Medulla oblongata (tissue), 1 donor: ENCODE measurements around the gene IFITM2.
"Not testable (repeated sequence)": the region's sequence is repeated elsewhere in the genome, so short reads cannot be mapped to it uniquely, and the experiment has no call there.

ENCODE experiments used
- DNase-seq: peaks from one replicate; pipeline ENCODE4 v3.0.0-alpha.2; 2015; ENCODE audit errors: extremely low spot score

IFITM2 gene

DNA sequence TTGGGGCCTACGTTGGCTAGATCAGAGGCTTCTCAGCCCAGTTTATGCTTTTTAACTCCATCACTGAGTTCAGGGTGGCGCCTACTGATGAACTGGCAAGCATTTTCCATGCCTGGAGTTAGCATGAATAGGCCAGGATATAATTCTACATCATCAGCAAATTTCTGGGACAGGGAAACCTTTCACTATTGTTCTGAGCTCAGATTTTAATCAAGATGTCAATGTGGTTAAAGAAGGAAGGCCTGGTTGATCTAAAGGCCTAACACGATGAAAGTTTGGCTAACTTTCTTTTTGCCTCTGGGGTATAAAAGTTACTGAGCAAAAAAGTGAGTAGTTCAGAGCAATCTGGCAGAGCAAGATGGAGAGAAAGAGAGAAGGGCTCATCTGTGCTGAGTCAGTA lies 34.7 kb downstream of the IFITM2 start:
- DNase-seq = peak; percentile 7

DNA sequence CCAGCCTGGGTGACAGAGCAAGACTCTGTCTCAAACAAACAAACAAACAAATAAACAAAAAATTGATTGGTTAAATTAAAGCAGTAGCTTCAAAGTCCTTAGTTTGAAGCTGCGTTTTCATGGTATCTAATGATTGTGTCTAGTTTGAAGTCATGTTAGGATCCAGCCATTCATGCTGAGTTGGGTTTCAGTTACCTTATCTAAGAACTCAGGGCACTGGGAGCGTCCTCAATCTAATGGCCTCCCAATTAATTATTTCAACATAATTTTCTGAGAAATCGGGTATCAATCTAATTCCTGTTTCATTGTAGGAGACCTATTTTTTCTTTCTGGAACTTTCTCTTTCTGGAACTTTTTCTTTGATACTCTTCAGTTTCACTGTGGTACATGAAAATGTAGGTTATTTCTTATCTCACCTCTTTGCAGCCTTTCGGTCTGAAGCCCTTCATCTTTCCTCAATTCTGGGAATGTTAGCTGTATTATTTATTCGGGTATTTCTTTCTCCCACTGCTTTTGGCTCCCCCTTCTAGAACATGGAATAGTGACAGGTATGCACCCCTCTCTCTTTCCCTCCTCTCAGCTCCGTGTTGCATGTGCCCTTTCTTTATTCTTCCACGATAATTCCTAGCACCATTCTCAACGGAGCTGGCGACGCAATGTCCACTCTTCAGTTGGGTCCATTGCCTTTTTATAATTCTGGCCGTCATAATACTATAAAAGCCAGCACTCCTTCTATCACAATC lies 37.4 kb downstream of the IFITM2 start:
- DNase-seq = no peak

DNA sequence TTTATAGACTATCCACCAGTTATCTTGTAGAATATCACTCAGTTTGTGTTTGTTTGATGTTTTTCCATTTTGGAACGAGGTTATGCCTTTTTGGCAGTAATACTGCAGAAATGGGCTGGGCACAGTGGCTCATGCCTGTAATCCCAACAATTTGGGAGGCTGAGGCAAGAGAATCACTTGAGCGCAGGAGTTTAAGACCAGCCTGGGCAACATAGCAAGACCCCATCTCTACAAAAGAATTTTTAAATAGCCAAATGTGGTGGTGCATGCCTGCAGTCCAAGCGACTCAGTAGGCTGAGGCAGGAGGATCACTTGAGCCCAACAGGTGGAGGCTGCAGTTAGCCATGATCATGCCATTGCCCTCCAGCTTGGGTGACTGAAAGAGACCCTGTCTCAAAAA lies 38.9 kb downstream of the IFITM2 start:
- DNase-seq = no peak

DNA sequence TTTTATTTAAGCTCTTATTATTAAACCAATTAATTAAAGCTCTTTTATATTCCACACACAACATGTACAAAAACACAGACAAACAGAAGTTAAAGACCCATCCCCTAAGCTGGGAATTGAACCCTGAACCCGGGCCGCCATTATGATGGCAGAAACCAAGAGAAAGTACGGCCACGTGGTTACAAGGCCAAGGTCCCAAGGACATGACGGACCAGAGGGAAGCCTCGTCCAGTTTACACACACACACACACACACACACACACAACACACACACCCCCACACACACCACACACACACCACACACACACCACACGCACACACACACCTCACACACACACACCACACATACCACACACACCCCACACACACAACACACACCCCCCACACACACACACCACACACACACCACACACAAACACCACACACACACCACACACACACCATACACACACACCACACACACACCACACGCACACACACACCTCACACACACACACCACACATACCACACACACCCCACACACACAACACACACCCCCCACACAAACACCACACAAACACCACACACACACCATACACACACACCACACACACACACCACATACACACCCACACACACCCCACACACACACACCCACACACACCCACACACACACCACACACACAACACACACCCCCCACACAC lies 41.8 kb downstream of the IFITM2 start:
- DNase-seq = not testable (repeated sequence)

DNA sequence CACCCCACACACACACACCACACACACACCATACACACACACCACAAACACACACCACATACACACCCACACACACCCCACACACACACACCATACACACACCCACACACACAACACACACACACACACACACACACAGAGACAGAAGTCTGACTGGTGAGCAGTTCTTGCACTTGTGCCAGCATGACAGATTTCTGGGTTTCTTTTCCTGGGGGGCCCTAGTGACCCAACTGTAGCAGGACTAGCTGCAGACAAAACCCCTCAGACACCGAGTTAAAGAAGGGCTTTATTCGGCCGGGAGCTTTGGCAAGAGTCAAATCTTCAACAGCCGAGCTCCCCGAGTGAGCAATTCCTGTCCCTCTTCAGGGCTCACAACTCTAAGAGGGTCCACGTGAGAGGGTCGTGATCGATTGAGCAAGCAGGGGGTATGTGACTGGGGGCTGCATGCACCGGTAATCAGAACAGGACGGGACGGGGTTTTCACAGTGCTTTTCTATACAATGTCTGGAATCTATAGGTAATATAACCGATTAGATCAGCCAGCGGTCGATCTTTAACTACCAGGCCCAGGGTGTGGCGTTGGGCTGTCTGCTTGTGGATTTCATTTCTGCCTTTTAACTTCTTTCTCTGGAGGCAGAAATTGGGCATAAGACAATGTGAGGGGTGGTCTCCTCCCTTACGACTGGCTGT lies 42.6 kb downstream of the IFITM2 start:
- DNase-seq = not testable (repeated sequence)

DNA sequence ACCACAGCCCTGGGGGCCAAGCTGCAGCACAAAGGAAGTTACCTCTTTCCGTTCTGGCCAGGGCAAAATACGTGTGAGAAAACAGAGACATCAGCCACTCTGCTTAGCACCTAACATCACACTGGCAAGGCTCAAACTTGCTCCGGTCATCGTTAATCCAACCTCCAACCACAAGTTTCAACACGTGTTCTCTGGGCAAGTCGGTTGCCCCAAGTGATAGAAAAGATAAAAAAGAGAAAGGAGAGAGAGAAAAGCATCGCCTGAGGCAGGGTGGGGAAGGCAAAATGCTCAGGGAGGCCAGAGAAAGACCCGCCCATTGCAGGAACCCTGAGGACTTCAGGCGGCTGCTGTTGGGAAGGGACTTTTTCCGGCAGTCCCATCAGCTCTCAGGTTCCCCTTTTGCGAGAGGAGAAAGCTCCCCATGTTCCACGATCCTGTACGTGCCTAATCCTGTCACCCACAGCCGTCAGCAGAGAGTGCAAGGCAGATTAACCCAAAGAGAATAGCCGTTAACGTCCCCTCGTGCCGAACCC lies 43.2 kb downstream of the IFITM2 start:
- DNase-seq = no peak

DNA sequence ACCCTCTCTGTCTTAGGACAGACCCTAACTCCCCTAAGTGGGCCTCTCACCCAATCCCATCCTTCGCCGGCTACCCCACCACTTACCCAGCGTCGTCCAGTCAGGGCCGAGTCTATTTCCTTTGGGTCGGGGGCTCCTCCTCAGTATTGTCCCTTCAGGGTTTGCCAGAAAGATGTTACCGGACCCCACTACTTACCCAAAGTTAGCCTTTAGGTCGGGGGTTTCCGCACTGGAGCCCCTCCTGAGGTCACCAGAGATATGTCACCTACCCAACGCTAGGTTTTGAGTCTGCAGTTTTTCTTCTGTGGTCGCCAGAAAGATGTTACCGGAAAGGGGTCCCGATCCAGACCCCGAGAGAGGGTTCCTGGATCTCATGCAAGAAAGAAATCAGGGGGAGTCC lies 43.8 kb downstream of the IFITM2 start:
- no peak for DNase-seq

DNA sequence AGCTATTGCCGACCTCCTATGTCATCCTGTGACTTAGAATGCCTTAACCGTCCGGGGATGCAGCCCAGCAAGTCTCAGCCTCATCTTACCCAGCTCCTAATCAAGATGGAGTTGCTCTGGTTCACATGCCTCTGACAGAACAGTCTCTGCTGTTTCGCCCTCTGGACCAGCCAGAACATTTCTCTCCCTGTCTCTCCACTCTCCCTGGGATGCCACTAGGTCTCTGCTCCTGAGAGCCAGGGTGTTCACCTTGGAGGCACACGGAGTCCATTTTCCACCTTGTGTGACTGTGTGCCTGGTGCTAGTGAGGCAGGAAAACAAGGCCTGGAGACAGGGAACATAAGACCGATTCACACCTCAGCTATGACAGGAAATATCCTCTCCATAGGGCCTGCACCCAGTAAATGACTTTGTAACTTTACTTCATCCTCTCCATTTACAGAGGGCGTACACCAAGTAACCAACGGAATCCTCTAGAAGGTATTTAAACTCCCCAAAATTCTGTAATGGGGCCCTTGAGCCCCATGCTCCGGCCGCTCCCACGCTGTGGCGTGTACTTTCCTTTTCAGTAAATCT lies 44.9 kb downstream of the IFITM2 start:
- DNase-seq = no peak

DNA sequence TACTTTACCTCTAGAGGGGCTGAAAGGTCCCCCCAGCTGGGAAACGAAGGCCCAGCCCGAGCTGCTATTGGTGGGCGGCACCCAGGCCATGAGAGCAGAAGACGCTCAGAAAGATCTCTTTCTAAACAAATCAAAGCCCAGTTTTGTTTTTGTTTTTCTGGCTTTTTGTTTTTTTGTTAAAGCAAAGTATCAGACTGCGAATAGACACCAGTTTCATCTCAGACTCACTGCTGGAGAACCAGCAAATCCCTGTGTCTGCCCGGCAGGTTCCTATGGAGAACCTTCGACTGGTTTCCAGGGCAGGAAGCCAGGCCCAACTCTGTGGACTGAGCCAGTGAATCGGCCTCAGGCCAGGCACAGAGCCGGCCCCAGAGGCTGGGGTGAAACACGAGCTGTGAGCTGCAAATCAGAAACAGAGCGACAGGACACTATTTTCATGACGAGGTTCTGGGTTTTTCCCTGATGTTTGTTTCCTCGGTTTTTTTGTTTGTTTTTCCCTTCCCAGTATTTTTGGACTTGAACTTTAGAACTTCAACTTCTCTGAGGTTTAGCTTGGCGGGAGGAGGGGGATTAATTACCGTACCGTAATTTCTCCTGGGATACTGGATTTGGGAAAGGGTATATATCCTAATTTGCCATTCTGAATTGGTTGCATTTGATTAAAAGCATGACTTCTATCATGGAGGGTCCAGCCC lies 45.7 kb downstream of the IFITM2 start:
- DNase-seq = peak; percentile 89

DNA sequence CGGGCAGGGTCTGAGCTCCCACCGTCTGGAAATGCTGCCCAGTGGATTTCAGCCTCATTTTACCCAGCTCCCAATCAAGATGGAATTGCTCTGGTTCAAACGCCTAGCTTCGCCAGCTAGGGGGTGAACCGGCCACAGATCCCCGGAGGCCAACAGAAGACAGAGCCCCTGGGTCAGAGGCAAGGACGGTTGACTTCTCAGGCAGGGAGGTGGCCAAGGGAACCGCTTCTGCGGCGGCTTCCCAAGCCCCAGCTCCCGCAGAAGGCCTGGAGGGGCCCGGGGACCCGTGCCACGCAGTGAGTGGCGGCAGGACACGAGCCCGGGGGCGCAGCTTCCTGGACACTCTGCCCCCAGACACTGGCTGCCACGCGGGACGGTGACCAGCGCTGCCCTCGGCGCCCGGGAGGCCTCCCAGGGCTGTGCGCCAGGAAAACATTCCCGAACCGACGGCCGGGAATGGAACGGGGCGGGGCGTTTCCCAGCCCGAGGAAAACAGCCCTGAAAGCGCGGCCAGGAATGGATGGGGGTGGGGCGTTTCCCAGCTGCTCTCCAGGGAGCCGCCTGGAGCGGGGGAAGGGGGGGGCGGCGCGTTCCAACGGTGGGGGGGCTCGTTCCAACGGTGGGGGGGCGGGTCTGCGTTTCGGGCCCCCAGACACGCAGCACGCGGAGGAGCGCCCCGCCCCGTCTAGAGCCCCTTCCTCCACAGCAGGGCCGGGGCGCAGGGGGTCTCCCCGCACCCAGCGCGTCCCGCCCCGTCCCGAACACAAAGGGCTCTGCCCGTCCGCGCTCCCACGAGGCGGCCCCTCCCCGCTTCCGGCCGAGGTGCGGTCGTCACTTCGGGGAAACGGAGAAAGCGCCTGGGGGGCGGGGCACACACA lies 48.2 kb downstream of the IFITM2 start:
- peak; percentile 71 for DNase-seq

DNA sequence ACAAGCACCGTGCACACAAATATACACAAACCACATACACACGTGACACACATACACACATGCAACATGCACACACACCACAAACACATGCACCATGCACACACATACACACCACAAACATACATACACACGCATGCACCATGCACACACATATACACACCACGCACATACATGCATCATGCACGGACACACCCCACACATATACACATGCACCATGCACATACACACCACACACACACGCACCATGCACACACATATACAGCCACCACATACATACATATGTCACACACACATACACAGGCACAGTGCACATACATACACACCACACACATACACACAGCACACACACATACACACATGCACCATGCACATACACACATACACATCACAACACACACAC lies 49.0 kb downstream of the IFITM2 start:
- DNase-seq = no peak

DNA sequence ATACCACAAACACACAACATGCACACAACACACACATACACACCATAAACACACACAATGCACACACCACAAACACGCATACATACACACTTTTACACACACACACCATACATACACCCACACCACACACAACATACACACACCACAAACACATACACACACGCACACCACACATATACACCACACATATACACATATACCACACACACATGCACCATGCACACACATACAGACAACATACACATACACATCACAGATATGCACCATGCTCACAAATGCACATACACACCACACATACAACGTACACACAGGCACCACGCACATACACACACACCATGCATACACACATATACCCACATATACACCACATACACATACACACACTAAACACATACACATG lies 50.0 kb downstream of the IFITM2 start:
- DNase-seq = no peak

DNA sequence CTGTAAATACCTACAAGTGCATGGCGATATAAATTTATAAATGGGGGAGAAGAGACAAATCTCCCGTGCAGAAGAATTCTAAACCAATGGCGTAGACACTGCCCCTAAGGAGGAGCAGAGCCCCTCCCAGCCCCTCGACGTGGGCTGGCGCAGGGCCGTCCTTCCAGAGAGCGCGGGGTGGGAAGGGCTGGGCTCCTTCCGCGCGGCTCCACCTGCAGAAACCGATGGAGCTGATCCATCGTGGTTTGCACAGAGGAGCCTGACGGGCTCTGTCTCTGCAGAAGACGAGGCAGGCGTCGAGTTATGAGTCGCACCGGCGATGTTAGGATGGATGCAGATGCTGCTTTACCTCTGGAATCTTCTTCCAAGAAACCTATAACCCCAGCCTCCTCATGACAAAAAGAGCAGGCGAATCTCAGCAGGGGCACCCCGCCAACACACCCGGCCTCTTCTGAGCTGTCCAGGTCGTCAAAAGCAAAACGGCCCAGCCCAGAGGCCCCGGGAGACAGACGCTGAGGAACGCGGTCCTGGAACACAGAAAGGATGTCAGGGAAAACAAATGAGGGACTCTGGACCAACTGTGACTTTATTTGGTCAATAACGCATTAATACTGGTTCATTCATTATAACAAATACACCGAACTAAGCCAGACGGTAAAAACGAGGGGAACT lies 50.6 kb downstream of the IFITM2 start:
- DNase-seq = no peak
